ENCODE results near the gene BCL2L12.

GRCh38 chr19:49672131-49672919, 6.6 kb downstream of the BCL2L12 start:
- peak; percentile 95 for TF ChIP-seq CTCF (IDR thresholded peaks at IDR 0.05)
- TF ChIP-seq ZFX (IDR thresholded peaks at IDR 0.05; ENCODE audit: borderline replicate concordance): no peak
